Choroid plexus epithelial cell (primary cell): ENCODE measurements around the gene GPD1L.
A peak's percentile ranks its signal among the peaks of the same experiment; 100 is the strongest.
"Not testable (repeated sequence)": the region's sequence is repeated elsewhere in the genome, so short reads cannot be mapped to it uniquely, and the experiment has no call there.

Experiments
- DNase-seq: peaks from one replicate; pipeline ENCODE4 v3.0.0-alpha.2; 2010; ENCODE audit warnings: low read depth
- H3K4me3 ChIP-seq: 2 replicates; pipeline ENCODE4 v1.5.1; 2011; ENCODE audit warnings: low read depth, mild to moderate bottlenecking, control low read depth, low read length, moderate library complexity
- CTCF ChIP-seq: conservative IDR thresholded peaks from 2 replicates; pipeline ENCODE4 v1.5.1; 2011; ENCODE audit warnings: low read depth, mild to moderate bottlenecking, control low read depth, inconsistent platforms, low read length, moderate library complexity

The GPD1L gene

DNA sequence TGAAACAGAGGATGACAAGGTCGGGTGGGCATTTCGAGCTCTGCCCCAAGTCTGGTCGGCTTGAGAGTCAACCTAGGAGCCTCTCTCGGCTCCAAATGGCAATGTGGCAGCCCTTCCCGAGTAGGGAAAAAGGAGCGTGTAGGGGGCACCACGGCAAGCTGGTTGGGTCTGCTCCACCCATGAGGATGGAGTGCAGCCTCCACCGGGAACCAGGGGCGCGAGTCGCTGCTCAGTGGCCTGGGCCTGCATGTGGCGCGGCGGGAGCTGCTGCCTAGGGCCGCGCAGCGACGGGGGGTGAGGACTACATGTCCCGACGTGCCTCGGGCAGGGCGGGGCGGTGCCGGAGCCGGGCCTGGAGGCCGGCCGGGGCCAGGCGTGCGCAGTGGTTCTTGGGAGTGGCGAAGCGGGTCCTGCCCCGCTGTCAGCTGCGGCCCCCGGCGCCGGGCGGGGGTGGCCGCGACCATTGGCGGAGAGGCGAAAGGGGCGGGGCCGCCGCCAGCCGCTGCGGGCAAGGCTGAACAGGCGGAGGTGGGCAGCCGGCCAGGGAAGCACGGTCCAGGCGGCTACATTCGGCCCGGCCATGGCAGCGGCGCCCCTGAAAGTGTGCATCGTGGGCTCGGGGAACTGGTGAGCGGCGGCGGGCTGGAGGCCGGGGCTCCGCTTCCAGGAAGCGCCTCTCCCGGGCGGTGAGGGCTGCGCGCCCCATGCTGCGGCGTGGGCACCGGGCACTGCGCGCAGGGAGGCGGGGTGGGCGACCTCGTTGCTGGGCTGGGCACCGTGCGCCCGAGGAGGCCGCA lies at the start of gene GPD1L:
Gene GPD1L, plus strand, starts transcription at position 489 of the 797 bp plus-strand sequence. Its CDS starts 92 bp downstream, at position 581.
- DNase-seq, result peak; percentile 94
- no peak for TF ChIP-seq CTCF
- H3K4me3 ChIP-seq, result peak within 1 kb of the TSS; percentile 80

DNA sequence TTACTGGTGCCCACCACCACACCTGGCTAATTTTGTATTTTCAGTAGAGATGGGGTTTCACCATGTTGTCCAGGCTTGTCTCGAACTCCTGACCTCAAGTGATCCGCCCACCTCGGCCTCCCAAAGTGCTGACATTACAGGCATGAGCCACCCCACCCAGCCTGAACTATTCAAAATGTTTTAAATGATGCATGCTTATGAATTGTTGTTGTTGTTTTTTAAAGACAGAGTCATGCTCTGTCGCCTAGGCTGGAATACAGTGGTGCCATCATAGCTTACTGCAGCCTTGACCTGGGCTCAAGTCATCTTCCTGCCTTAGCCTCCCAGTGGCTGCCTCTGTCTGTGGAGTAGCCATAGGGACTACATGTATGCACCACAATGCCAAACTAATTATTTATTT lies 48.0 kb upstream of the GPD1L start:
- DNase-seq, H3K4me3 ChIP-seq: not testable (repeated sequence)

DNA sequence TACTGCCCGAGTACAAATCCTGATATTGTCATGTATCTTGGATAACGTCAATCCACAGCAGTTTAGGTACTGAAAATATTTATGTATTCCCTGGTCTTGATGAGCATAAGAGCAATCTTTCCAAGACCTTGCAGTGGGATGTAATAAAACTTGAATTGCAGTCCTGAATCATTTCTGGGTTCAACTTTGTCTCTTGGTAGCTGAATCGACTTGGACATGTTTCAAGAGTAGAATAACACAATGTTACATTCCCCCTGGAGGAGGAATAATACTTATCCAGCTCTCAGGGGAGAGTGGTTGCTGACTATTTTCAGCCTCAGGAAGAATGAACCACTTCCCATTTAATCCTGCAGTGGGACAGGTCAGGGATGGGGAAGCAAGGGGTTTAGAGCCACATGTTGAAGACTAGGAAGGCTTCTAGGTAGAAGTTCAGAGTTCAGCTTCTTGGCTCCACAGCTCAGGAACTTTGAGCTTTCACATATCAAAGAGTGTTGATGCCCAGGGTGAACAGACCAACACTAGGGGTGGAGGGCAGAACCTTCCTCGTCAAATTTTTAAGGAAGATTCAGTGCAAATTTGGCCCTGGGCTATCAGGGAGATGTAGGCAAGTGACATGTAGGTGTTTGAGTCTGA lies 43.4 kb upstream of the GPD1L start:
- DNase-seq, result no peak
- H3K4me3 ChIP-seq, result no peak overlapping the region
- no peak for TF ChIP-seq CTCF

DNA sequence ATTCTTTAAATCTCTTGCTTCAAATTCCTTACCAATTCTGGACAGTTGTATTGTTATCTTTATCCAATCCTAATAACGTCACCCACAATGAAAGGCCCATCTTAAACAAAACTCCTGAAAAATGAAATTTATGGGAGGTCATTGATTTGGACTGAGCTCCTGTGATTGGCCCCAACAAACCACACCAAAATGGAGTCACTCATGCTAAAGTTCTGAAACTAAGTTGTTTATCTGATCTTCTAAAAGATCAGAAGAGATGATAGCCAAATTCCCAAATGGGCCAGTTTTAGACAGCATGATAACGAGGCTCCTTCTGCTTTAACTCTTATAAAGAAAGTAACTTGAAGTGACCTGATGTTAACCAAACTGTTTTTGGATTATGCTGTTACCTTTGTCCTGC lies 39.7 kb upstream of the GPD1L start:
- TF ChIP-seq CTCF, result no peak
- DNase-seq, result no peak
- H3K4me3 ChIP-seq, result no peak overlapping the region

- not testable (repeated sequence) for DNase-seq, H3K4me3 ChIP-seq
Observed at GRCh38 chr3:32074194-32074593, 32.2 kb upstream of the GPD1L start.

DNA sequence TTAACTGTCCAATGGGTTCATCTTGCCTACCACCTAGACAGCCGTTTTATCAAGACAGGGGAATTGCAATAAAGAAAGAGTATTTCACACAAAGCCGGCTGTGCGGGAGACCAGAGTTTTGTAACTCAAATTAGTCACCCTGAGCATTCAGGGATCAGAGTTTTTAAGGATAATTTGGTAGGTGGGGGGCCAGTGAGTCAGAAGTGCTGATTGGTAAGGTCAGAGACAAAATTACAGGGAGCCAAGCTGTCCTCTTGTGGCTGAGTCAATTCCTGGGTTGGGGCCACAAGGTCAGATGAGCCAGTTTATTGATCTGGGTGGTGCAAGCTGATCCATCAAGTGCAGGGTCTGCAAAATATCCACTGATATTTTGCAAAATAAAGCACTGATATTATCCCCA lies 29.9 kb upstream of the GPD1L start:
- H3K4me3 ChIP-seq, result no peak overlapping the region
- TF ChIP-seq CTCF, result no peak
- peak; percentile 70 for DNase-seq

- TF ChIP-seq CTCF, result no peak
- no peak overlapping the region for H3K4me3 ChIP-seq
- DNase-seq, result peak; percentile 17
Observed at GRCh38 chr3:32077260-32078084, 28.9 kb upstream of the GPD1L start.
